GM18519 (cell line): ENCODE measurements around the gene RBM25.

ENCODE experiments used
- ATAC-seq: cut with Tn5 transposase; IDR thresholded peaks from one replicate; pipeline ENCODE4 v1.9.1; 2021; ENCODE audit warnings: mild to moderate bottlenecking, moderate library complexity; ENCODE audit not compliant: unreplicated experiment, low FRiP score

Gene RBM25

GRCh38 chr14:73100334-73100733, 42.0 kb downstream of the RBM25 start:
- no peak for ATAC-seq

DNA sequence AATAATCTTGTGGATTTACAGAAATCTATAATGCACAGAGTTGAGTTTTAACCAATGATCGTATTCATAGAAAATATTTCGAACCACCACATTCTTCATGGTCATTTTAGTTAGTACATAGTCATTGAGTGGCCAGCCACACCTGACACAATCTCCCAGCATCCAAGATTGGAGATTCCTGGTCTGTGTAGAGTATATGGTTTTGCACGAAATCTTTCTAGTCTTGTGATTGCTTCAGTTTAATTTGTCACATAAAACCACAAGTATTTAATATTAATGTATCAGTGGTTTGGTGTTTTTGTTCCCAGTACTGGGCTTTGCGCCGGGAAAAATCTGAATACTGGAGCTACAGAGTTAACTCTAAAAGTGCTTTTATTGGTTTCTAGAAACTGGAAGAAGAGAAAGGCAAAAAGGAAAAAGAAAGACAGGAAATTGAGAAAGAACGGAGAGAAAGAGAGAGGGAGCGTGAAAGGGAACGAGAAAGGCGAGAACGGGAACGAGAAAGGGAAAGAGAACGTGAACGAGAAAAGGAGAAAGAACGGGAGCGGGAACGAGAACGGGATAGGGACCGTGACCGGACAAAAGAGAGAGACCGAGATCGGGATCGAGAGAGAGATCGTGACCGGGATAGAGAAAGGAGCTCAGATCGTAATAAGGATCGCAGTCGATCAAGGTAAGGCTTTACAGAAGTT, 44.6 kb downstream of the RBM25 start:
- no peak for ATAC-seq

DNA sequence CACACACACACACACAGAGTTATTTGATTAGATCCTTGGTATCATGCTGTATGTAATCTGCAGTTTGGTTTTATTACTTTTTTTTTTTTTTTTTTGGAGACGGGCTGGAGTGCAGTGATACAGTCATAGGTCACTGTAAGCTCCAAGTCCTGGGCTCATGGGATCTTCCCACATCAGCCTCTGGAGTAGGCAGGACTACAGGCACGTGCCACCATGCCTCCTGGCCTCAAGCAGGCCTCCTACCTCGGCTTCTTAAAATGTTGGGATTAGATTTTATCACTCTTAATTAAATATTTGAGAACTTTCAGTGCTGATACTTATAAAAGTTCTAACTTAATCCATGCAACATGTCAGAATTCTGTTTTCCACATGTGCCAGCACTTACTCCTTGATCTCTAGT, 46.7 kb downstream of the RBM25 start:
- no peak for ATAC-seq

- ATAC-seq, result no peak
These were observed 47.4 kb downstream of the RBM25 start for GRCh38 chr14:73105727-73106126.

- no peak for ATAC-seq
These were observed 57.8 kb downstream of the RBM25 start for GRCh38 chr14:73116079-73116665.

DNA sequence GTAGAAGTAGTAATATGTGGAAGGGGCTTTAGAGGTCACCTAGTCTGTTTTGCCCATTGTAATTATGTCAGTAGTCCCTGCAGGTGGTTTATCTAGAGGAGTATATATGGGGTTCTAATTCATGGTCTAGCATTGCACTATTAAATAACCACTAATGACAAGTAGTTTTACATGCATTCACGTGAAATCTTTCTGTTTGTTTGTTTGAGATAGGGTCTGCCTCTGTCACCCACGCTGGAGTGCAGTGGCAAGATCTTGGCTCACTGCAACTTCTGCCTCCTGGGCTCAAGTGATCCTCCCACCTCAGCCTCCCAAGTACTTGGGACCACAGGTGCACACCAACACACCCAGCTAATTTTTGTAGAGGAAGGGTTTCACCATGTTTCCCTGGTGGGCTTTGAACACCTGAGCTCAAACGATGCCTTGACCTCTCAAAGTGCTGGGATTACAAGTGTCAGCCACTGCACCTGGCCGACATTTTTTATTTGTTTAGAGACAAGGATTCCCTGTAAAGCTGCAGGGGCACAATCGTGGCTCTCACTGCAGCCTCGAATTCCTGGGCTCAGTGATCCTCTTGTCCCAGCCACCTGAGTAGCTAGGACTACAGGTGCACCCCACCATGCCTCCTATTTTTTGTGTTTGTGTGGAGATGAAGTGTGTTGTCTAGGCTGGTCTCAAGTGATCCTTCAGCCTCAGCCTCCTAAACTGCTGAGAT, 66.0 kb downstream of the RBM25 start:
- ATAC-seq, result no peak

GRCh38 chr14:73125169-73125588, 66.8 kb downstream of the RBM25 start:
- no peak for ATAC-seq

DNA sequence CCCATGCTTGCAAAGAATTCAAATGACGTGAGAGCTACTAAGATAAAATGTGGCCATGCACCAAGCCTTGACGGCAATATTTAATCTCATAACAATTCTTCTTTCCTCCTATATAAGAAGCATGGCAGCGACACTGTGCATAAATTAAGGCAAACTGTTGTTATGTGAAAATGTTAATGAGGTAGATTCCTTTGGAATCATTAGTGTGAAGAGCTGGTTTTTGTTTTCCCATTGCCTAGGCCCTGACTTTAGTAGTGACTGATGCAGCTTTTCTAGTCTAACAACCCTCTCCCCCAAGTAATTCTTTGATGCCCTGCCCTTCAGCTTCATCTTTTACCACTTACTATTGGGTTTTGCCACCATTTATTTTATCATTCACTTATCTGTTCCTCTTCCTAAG, 67.4 kb downstream of the RBM25 start:
- no peak for ATAC-seq

- ATAC-seq, result no peak
These were observed 75.5 kb downstream of the RBM25 start for GRCh38 chr14:73133795-73134194.

DNA sequence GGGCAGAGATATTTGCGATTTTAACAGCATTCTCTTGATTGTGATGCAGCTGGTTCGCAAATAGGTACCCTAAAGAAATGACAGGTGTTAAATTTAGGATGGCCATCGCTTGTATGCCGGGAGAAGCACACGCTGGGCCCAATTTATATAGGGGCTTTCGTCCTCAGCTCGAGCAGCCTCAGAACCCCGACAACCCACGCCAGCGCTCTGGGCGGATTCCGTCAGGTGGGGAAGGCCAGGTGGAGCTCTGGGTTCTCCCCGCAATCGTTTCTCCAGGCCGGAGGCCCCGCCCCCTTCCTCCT, 77.7 kb downstream of the RBM25 start:
- no peak for ATAC-seq

DNA sequence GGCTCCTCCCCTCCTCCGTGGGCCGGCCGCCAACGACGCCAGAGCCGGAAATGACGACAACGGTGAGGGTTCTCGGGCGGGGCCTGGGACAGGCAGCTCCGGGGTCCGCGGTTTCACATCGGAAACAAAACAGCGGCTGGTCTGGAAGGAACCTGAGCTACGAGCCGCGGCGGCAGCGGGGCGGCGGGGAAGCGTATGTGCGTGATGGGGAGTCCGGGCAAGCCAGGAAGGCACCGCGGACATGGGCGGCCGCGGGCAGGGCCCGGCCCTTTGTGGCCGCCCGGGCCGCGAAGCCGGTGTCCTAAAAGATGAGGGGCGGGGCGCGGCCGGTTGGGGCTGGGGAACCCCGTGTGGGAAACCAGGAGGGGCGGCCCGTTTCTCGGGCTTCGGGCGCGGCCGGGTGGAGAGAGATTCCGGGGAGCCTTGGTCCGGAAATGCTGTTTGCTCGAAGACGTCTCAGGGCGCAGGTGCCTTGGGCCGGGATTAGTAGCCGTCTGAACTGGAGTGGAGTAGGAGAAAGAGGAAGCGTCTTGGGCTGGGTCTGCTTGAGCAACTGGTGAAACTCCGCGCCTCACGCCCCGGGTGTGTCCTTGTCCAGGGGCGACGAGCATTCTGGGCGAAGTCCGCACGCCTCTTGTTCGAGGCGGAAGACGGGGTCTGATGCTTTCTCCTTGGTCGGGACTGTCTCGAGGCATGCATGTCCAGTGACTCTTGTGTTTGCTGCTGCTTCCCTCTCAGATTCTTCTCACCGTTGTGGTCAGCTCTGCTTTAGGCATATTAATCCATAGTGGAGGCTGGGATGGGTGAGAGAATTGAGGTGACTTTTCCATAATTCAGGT, 78.3 kb downstream of the RBM25 start, which contains the start of gene PSEN1:
TSS of gene PSEN1 (plus strand) at position 121 of the 839 bp plus-strand sequence. CDS start 11,513 bp downstream, outside the sequence.
- peak; percentile 72 for ATAC-seq

- ATAC-seq, result no peak
These were observed 82.5 kb downstream of the RBM25 start for GRCh38 chr14:73140811-73141323.

DNA sequence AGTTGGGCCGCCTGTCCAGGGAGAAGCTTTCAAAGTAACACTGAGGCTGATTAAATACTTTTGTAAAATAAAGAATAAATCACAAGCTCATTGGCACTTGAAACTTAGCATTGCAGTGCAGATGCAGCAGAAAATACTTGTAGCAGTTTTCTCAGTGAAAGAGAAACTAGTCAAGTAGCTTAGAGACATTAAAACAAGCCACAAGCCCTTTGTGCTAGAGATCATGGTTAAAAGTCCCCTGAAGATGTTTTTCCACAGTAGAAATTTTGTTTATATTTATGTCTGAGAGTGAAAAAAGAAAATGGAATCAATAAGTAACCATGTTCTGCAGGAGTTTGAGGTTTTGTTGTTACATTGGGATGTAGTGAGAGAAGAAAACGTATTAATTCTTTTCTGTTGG, 83.9 kb downstream of the RBM25 start:
- no peak for ATAC-seq

- no peak for ATAC-seq
These were observed 84.7 kb downstream of the RBM25 start for GRCh38 chr14:73143003-73143402.

GRCh38 chr14:73143617-73144016, 85.3 kb downstream of the RBM25 start:
- ATAC-seq, result no peak

DNA sequence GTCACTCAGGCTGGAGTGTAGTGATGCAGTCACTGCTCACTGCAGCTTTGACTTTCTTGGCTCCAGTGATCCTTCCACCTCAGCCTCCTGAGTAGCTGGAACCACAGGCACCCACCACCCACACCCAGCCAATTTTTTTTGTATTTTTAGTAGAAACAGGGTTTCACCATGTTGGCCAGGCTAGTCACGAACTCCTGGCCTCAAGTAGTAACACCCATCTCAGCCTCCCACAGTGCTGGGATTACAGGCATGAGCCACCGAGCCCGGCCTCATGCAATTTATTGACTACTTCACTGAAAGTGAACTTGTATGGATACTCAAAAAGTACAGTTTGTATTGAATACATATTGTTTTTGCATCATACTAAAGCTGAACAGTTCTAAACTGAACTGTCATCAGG, 87.0 kb downstream of the RBM25 start:
- ATAC-seq, result no peak

GRCh38 chr14:73146111-73146510, 87.8 kb downstream of the RBM25 start:
- no peak for ATAC-seq

DNA sequence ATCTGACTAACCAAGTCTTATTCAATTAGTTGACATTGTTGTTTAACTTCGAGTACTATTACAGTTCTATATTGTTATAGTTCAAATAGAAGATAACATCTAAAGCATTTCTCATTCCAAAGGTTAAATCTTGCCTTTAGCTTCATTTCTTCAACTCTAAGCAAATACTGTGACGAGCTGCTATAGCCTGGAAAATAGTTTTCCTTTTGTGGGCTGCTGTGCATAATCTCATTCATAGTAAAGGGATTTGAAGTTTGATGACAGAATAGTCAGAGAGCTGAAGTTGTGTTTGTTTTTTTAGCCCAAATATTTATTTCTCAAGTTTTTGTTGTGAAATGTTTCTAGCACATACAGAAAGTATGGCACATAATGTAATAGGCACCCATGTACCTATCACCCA, 91.4 kb downstream of the RBM25 start:
- no peak for ATAC-seq

DNA sequence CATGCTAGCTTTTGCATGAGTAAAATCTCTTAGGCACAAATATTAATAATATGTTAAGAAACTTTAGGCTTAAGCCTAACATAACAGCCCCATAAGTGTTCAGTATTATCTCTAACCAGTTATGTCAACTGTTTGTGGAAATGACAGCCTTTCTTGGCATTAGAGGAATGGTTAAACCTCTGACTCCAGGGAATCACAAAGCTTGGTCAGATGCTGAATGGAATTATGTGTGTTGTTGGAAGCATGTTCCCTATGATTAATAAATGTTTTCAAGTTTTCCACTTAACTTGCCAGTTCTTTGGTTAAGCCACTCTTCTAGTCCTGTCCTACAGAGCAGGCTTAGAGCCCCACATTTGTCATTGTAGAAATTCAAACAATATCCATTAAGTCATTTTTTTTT, 94.9 kb downstream of the RBM25 start:
- ATAC-seq, result no peak

- ATAC-seq, result no peak
These were observed 103.9 kb downstream of the RBM25 start for GRCh38 chr14:73162251-73162650.

DNA sequence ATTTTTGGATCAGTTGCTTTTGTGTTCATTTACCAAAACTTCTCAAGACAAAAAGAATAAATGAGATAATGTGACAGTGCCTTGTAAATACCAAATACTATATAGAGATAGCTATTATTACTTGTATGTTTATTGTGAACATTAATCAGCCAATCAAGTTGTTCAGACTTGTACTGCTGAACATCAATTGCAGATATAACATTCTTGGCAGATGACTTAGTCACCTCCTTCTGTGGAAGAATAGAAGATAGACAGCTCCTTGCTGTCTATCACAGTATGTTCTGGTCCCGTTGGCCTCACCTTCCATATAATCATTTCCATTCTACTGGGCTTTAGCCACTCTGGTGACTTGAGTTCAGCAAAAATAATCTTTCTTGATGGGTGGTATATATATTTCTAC, 108.1 kb downstream of the RBM25 start:
- no peak for ATAC-seq
